ENCODE results near the gene DOCK9. TPM values are rescaled to one million over a fixed set of nuclear protein-coding genes. Genes with fewer than 3 reads are reported as not detected.

DOCK9 gene
- total and polyA plus RNA-seq, 2 donors (not counting 1 experiment from before 2014, with no cell fraction given) = 18.2 TPM

GRCh38 chr13:99008577-99008976 lies 30.7 kb upstream of the DOCK9 start:
- Histone ChIP-seq H3K27me3 (ENCODE audit: control insufficient read depth, insufficient read depth, low read length) (no peaks in the 10 kb centered on the region), H3K9ac (ENCODE audit: insufficient read depth, low read length) (no peak overlapping the region), H3K79me2 (ENCODE audit: control insufficient read depth, insufficient read depth, low read length) (no peaks in the 10 kb centered on the region), H2AFZ (ENCODE audit: low read length) (no peak overlapping the region), H3K4me3 (replicated peaks in 1 of 4; ENCODE audit: control extremely low read depth in 1 of 4, insufficient read depth in 1 of 4, low read depth in 3 of 4, low read length in 4 of 4) (no peak overlapping the region), H3K4me2 (ENCODE audit: extremely low read depth, insufficient read depth, low read length) (no peak overlapping the region), H3K9me3 (ENCODE audit: control insufficient read depth, insufficient read depth, low read depth, low read length) (no peaks in the 10 kb centered on the region), H3K36me3 (ENCODE audit: control insufficient read depth, insufficient read depth, low read length) (no peaks in the 10 kb centered on the region), H3K27ac (ENCODE audit: insufficient read depth, low read length) (no peak overlapping the region), H3K4me1 (ENCODE audit: control insufficient read depth, extremely low read depth, insufficient read depth, low read length) (no peaks in the 10 kb centered on the region), H4K20me1 (ENCODE audit: control insufficient read depth, extremely low read depth, insufficient read depth, low read length) (peaks cover under 1% of the 10 kb centered on the region)
- DNase-seq (ENCODE audit: low read depth in 2 of 2) = no peak
- TF ChIP-seq CTCF (conservative IDR thresholded peaks at IDR 0.05 in 1 of 2, IDR thresholded peaks at IDR 0.05 in 1 of 2; ENCODE audit: low read depth in 1 of 2, low read length in 2 of 2) (no peak), EZH2 (IDR thresholded peaks at IDR 0.05; ENCODE audit: low read length, missing control alignments) (no peak)

GRCh38 chr13:99007414-99007986 lies 29.6 kb upstream of the DOCK9 start:
- Histone ChIP-seq H3K9ac (ENCODE audit: insufficient read depth, low read length) (no peak overlapping the region), H4K20me1 (ENCODE audit: control insufficient read depth, extremely low read depth, insufficient read depth, low read length) (peaks cover 1% of the 10 kb centered on the region), H3K4me3 (replicated peaks in 1 of 4; ENCODE audit: control extremely low read depth in 1 of 4, insufficient read depth in 1 of 4, low read depth in 3 of 4, low read length in 4 of 4) (no peak overlapping the region), H3K4me2 (ENCODE audit: extremely low read depth, insufficient read depth, low read length) (no peak overlapping the region), H3K27me3 (ENCODE audit: control insufficient read depth, insufficient read depth, low read length) (no peaks in the 10 kb centered on the region), H3K79me2 (ENCODE audit: control insufficient read depth, insufficient read depth, low read length) (no peaks in the 10 kb centered on the region), H3K36me3 (ENCODE audit: control insufficient read depth, insufficient read depth, low read length) (no peaks in the 10 kb centered on the region), H3K9me3 (ENCODE audit: control insufficient read depth, insufficient read depth, low read depth, low read length) (no peaks in the 10 kb centered on the region), H3K27ac (ENCODE audit: insufficient read depth, low read length) (no peak overlapping the region), H3K4me1 (ENCODE audit: control insufficient read depth, extremely low read depth, insufficient read depth, low read length) (no peaks in the 10 kb centered on the region), H2AFZ (ENCODE audit: low read length) (no peak overlapping the region)
- DNase-seq (ENCODE audit: low read depth in 2 of 2) = no peak
- TF ChIP-seq CTCF (conservative IDR thresholded peaks at IDR 0.05 in 1 of 2, IDR thresholded peaks at IDR 0.05 in 1 of 2; ENCODE audit: low read depth in 1 of 2, low read length in 2 of 2) (no peak), EZH2 (IDR thresholded peaks at IDR 0.05; ENCODE audit: low read length, missing control alignments) (no peak)

GRCh38 chr13:99005609-99006008 lies 27.7 kb upstream of the DOCK9 start:
- Histone ChIP-seq H3K4me2 (ENCODE audit: extremely low read depth, insufficient read depth, low read length) (no peak overlapping the region), H3K4me3 (replicated peaks in 1 of 4; ENCODE audit: control extremely low read depth in 1 of 4, insufficient read depth in 1 of 4, low read depth in 3 of 4, low read length in 4 of 4) (no peak overlapping the region), H4K20me1 (ENCODE audit: control insufficient read depth, extremely low read depth, insufficient read depth, low read length) (peaks cover 1% of the 10 kb centered on the region), H2AFZ (ENCODE audit: low read length) (no peak overlapping the region), H3K4me1 (ENCODE audit: control insufficient read depth, extremely low read depth, insufficient read depth, low read length) (no peaks in the 10 kb centered on the region), H3K27me3 (ENCODE audit: control insufficient read depth, insufficient read depth, low read length) (no peaks in the 10 kb centered on the region), H3K79me2 (ENCODE audit: control insufficient read depth, insufficient read depth, low read length) (no peaks in the 10 kb centered on the region), H3K27ac (ENCODE audit: insufficient read depth, low read length) (no peak overlapping the region), H3K9ac (ENCODE audit: insufficient read depth, low read length) (no peak overlapping the region), H3K9me3 (ENCODE audit: control insufficient read depth, insufficient read depth, low read depth, low read length) (no peaks in the 10 kb centered on the region), H3K36me3 (ENCODE audit: control insufficient read depth, insufficient read depth, low read length) (no peaks in the 10 kb centered on the region)
- TF ChIP-seq EZH2 (IDR thresholded peaks at IDR 0.05; ENCODE audit: low read length, missing control alignments) = no peak
- TF ChIP-seq CTCF (conservative IDR thresholded peaks at IDR 0.05 in 1 of 2, IDR thresholded peaks at IDR 0.05 in 1 of 2; ENCODE audit: low read depth in 1 of 2, low read length in 2 of 2) = no peak
- no peak for DNase-seq (ENCODE audit: low read depth in 2 of 2)
